Uterine smooth muscle cell (primary cell): ENCODE measurements around the gene TET2. TPM values are rescaled to one million over a fixed set of nuclear protein-coding genes. Genes with fewer than 3 reads are reported as not detected.

Source experiments
- total RNA-seq: library from RNA; depleted of rRNA; stranded (reverse); fragments of >200 nt; gene quantifications from 2 replicates; pipeline ENCODE4 v1.2.3, GENCODE V29; 2014

Gene TET2
- 7.5 and 11.9 TPM in 2 replicates for total RNA-seq

DNA sequence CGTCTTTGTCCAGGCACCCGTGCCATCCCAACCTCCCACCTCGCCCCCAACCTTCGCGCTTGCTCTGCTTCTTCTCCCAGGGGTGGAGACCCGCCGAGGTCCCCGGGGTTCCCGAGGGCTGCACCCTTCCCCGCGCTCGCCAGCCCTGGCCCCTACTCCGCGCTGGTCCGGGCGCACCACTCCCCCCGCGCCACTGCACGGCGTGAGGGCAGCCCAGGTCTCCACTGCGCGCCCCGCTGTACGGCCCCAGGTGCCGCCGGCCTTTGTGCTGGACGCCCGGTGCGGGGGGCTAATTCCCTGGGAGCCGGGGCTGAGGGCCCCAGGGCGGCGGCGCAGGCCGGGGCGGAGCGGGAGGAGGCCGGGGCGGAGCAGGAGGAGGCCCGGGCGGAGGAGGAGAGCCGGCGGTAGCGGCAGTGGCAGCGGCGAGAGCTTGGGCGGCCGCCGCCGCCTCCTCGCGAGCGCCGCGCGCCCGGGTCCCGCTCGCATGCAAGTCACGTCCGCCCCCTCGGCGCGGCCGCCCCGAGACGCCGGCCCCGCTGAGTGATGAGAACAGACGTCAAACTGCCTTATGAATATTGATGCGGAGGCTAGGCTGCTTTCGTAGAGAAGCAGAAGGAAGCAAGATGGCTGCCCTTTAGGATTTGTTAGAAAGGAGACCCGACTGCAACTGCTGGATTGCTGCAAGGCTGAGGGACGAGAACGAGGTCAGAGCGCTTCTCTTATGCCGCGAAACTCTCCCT, at the start of gene TET2:
TSS of gene TET2 (plus strand) at position 601 of the 740 bp plus-strand sequence. CDS start 87,067 bp downstream, outside the sequence.

